22Rv1 (cell line): ENCODE measurements around the gene CYSRT1.

Experiments
- ZFX ChIP-seq: fragments of 450-650 bp; IDR thresholded peaks from 2 replicates; pipeline ENCODE4 v1.6.1; 2017; ENCODE audit warnings: antibody characterized with exemption, borderline replicate concordance
- TF ChIP-seq, protein P1 (sequence below): fragments of 450-650 bp; IDR thresholded peaks from 2 replicates; pipeline ENCODE4 v1.5.1; 2017; ENCODE audit warnings: mild to moderate bottlenecking

DNA sequence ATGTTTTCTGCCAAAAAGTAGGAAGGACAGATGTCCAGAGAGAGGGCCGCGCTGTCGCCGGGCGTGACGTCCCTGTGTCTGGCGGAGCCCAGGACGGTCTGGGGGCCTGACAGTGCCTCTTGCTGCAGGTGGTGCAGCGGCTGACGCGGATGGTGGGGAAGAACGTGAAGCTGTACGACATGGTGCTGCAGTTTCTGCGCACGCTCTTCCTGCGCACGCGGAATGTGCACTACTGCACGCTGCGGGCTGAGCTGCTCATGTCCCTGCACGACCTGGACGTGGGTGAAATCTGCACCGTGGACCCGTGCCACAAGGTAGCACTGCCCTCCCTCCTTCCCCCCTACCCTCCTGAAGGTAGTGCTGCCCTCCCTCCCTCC lies 37.9 kb downstream of the CYSRT1 start:
- TF ChIP-seq, protein P1, sequence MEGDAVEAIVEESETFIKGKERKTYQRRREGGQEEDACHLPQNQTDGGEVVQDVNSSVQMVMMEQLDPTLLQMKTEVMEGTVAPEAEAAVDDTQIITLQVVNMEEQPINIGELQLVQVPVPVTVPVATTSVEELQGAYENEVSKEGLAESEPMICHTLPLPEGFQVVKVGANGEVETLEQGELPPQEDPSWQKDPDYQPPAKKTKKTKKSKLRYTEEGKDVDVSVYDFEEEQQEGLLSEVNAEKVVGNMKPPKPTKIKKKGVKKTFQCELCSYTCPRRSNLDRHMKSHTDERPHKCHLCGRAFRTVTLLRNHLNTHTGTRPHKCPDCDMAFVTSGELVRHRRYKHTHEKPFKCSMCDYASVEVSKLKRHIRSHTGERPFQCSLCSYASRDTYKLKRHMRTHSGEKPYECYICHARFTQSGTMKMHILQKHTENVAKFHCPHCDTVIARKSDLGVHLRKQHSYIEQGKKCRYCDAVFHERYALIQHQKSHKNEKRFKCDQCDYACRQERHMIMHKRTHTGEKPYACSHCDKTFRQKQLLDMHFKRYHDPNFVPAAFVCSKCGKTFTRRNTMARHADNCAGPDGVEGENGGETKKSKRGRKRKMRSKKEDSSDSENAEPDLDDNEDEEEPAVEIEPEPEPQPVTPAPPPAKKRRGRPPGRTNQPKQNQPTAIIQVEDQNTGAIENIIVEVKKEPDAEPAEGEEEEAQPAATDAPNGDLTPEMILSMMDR, result no peak
- TF ChIP-seq ZFX, result no peak
